ENCODE results near the gene SLC2A9. TPM values are rescaled to one million over a fixed set of nuclear protein-coding genes. Genes with fewer than 3 reads are reported as not detected.

The SLC2A9 gene
- total RNA-seq, 1 experiment from 2014 or later, result 1.8 TPM

GRCh38 chr4:9936129-9936644, 85.1 kb downstream of the SLC2A9 start:
- CTCF ChIA-PET, result no interaction called here
- no peak overlapping the region for H3K27ac Mint-ChIP-seq (ENCODE audit: unreplicated experiment)
- no TSS peak for BruUV-seq (replicated peaks)
- intact Hi-C loops (cut with micrococcal nuclease; ENCODE audit: unreplicated experiment), result no loop called here
- H3K4me3 Mint-ChIP-seq (ENCODE audit: low read depth, unreplicated experiment), result no peak overlapping the region
- H3K4me1 Mint-ChIP-seq (ENCODE audit: low read depth, unreplicated experiment), result no peaks in the 10 kb centered on the region
- DNase-seq, result no peak
- H3K9me3 Mint-ChIP-seq (ENCODE audit: low read depth, unreplicated experiment), result no peaks in the 10 kb centered on the region
- peaks cover 27% of the 10 kb centered on the region for H3K27me3 Mint-ChIP-seq (ENCODE audit: unreplicated experiment)
- no peaks in the 10 kb centered on the region for H3K36me3 Mint-ChIP-seq (ENCODE audit: insufficient read depth, unreplicated experiment)
- no peak for TF ChIP-seq CTCF (IDR thresholded peaks at IDR 0.05; ENCODE audit: unreplicated experiment)

GRCh38 chr4:9933956-9934355, 87.3 kb downstream of the SLC2A9 start:
- Mint-ChIP-seq H3K4me3 (ENCODE audit: low read depth, unreplicated experiment) (no peak overlapping the region), H3K9me3 (ENCODE audit: low read depth, unreplicated experiment) (no peaks in the 10 kb centered on the region), H3K36me3 (ENCODE audit: insufficient read depth, unreplicated experiment) (no peaks in the 10 kb centered on the region), H3K27me3 (ENCODE audit: unreplicated experiment) (peaks cover 47% of the 10 kb centered on the region), H3K27ac (ENCODE audit: unreplicated experiment) (no peak overlapping the region), H3K4me1 (ENCODE audit: low read depth, unreplicated experiment) (no peaks in the 10 kb centered on the region)
- intact Hi-C loops (cut with micrococcal nuclease; ENCODE audit: unreplicated experiment), result no loop called here
- BruUV-seq (replicated peaks), result no TSS peak
- DNase-seq, result no peak
- TF ChIP-seq CTCF (IDR thresholded peaks at IDR 0.05; ENCODE audit: unreplicated experiment), result no peak
- CTCF ChIA-PET, result interaction anchor here (0.6 kb wide), 1 partner anchor 1566 kb away, joined by 3 read pairs; no protein-coding TSS in a partner anchor

GRCh38 chr4:9933184-9933583, 88.1 kb downstream of the SLC2A9 start:
- CTCF ChIA-PET, result interaction anchor here (0.6 kb wide), 1 partner anchor 502 kb away, joined by 3 read pairs; no protein-coding TSS in a partner anchor
- Mint-ChIP-seq H3K4me1 (ENCODE audit: low read depth, unreplicated experiment) (no peaks in the 10 kb centered on the region), H3K36me3 (ENCODE audit: insufficient read depth, unreplicated experiment) (no peaks in the 10 kb centered on the region), H3K9me3 (ENCODE audit: low read depth, unreplicated experiment) (no peaks in the 10 kb centered on the region), H3K27me3 (ENCODE audit: unreplicated experiment) (peaks cover 47% of the 10 kb centered on the region), H3K4me3 (ENCODE audit: low read depth, unreplicated experiment) (no peak overlapping the region), H3K27ac (ENCODE audit: unreplicated experiment) (no peak overlapping the region)
- no peak for TF ChIP-seq CTCF (IDR thresholded peaks at IDR 0.05; ENCODE audit: unreplicated experiment)
- intact Hi-C loops (cut with micrococcal nuclease; ENCODE audit: unreplicated experiment), result no loop called here
- DNase-seq, result no peak
- no TSS peak for BruUV-seq (replicated peaks)

GRCh38 chr4:9932771-9933170, 88.5 kb downstream of the SLC2A9 start:
- no peak for DNase-seq
- no TSS peak for BruUV-seq (replicated peaks)
- Mint-ChIP-seq H3K4me3 (ENCODE audit: low read depth, unreplicated experiment) (no peak overlapping the region), H3K27me3 (ENCODE audit: unreplicated experiment) (peaks cover 47% of the 10 kb centered on the region), H3K36me3 (ENCODE audit: insufficient read depth, unreplicated experiment) (no peaks in the 10 kb centered on the region), H3K27ac (ENCODE audit: unreplicated experiment) (no peak overlapping the region), H3K9me3 (ENCODE audit: low read depth, unreplicated experiment) (no peaks in the 10 kb centered on the region), H3K4me1 (ENCODE audit: low read depth, unreplicated experiment) (no peaks in the 10 kb centered on the region)
- CTCF ChIA-PET, result no interaction called here
- intact Hi-C loops (cut with micrococcal nuclease; ENCODE audit: unreplicated experiment), result no loop called here
- no peak for TF ChIP-seq CTCF (IDR thresholded peaks at IDR 0.05; ENCODE audit: unreplicated experiment)

All from Calu3 (cell line).